ENCODE results near the gene HIPK4.
A peak's percentile ranks its signal among the peaks of the same experiment; 100 is the strongest.

Gene HIPK4

DNA sequence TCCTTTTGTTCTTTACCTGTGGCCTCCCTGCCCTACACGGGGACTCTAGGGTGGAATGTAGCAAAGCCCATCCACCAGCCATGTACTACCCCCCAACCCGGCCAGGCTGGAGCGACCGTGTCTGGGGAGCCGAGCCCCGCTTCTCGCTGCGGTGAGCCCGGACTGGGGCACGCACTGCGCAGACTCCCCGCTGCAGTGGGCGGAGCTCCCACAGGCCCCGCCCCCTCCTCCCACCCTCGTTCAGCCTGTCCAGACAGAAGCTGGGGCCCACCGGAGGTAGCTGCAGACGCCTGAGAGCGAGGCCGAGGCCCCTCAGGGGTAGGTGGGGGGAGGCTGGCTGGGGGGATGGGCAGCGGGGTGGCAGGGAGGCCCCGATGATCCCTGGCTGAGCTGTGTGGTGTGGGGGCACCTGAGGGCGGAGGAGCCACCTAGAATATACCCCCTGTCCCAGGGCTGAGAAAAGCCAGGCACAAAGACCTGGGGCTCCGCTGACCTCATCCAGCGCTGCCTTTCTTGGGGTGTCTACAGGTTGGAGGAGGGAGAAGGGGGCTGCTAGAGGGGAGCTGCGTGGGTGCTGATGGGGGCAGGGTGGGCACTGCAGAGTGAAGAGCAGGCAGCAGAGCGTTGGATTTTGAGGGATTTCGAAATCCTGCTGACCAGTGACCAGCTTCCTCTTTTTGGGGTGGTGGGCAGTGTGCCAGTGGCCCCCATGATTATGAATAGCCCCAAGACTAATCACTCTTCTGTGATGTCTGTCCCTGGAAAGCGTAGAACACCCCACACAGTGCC, 24.2 kb downstream of the HIPK4 start:
- peak; percentile 14 for DNase-seq

- DNase-seq = no peak
These were observed 25.0 kb downstream of the HIPK4 start for GRCh38 chr19:40365010-40365409.

GRCh38 chr19:40363069-40363468, 26.9 kb downstream of the HIPK4 start:
- DNase-seq = no peak

DNA sequence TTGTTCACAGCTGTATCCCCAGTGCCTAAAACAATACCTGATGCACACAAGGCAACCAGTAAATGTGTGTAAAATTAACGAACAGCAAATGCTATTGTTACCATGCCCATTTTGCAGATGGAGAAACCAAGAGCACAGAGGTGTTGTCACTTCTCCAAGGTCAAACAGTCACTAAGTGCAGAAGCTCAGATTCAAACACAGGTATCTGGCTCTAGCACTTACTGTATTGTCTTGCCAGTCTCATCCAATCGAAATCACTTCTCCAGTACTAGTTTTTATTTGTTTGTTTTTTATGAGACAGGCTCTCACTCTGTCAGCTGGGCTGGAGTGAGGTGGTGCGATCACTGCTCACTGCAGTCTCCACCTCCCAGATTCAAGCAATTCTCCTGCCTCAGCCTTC, 27.8 kb downstream of the HIPK4 start:
- DNase-seq = no peak

DNA sequence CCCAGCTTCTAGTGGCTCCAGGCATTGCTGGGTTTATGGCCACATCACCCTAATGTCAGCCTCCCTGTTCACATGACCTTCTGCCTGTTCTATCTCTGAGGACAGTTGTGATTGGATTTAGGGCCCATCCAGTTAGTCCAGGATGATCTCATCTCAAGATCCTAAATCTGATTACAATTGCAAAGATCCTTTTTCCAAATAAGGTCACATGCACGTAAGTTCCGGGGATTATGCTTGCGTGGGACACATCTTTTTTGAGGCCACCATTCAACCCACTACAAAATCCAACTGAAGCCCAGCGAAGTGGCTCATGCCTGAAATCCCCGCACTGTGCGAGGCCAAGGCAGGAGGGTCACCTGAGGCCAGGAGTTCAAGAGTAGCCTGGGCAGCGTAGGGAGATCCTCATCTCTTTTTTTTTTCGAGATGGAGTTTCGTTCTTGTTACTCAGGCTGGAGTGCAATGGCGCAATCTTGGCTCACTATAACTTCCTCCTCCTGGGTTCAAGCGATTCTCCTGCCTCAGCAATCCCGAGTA, 29.2 kb downstream of the HIPK4 start:
- no peak for DNase-seq

- no peak for DNase-seq
These were observed 29.8 kb downstream of the HIPK4 start for GRCh38 chr19:40360020-40360707.

DNA sequence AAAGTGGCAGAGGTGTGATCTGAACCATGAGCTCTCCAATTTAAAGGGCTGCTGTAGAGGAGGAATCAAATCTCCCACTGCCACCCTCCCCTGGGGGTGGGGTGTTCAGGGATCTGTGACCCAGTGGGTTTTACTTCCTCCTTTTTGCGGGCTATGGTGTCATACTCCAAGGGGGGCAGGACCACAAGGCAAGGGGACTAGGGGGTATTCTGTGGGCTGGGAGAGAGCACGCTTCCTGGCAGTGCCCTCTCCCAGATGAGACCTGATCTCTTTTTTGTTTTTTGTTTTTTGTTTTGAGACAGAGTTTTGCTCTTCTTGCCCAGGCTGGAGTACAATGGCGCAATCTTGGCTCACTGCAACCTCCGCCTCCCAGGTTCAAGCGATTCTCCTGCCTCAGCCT, 31.2 kb downstream of the HIPK4 start:
- DNase-seq = no peak

GRCh38 chr19:40357640-40358039, 32.3 kb downstream of the HIPK4 start:
- DNase-seq = no peak

DNA sequence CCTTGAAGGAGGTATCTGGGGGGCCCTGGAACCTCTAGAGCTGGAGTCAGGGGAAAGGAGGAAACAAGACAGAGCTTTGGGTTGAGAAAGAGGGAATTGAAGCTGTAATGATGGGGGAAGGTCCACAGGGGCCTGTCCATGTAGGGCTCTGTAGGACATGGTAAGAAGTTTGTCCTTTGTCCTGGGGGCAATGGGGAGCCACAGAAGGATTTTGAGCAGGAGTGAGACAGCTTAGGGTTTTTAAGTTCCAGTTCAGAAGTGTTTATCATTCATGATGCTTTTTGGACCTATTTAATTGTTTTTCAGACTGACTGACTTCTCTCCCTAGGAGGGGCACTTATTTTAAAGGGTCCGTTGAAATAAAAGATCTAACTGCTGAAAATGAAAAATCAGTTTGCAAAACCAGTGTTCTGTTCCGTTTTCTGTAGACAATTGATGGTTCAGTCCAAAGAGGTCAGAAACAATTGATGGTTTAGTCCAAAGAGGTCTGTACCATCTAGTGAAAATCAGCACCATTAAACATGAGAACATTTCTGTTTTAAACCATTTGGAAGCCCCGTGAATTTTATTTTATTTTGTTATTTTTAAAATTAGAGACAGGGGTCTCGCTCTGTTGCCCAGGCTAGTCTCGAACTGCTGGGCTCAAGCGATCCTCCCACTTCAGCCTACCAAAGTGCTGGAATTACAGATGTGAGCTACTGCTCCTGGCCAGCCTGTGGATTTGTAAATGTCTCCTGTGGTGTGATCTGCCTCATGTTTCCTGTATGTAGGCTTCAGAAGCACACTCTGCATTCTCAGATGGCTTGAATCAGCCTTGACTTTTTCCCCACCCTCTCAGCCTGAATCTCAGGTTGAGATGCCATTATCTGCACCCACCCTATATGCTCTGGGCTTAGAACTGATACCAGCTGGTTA, 33.0 kb downstream of the HIPK4 start:
- DNase-seq = no peak

DNA sequence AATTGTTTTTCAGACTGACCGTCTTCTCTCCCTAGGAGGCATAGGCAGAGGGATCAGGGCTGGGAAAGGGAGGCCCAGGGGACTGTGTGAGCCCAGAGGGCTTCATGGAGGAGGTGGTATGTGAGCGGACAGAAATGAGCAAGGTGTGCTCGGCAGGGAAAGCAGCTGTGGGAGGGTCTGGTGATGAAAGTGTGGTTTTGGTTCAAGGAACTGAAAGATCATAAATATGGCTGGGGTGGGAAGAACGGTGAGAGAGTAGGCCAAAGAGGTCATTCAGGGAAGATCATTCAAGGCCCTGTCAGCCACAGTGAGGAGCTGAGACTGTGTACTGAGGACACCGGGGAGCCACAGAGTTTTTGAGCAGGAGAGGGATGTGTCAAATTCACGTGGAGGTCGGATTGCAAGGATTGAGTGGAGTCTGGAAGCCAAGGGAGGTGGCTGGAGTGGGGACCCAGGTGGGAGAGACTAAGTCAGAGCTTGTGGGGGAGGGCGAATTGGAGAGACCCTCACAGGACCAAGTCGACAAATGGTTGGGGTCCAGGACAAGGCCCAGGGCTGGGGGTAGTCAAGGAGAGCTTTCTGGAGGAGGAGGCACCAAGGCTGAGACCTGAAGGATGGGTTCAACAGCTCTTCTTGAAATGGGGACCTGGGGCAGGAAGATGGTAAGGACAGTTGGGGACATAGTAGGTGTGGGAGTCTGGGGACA, 33.9 kb downstream of the HIPK4 start:
- no peak for DNase-seq

DNA sequence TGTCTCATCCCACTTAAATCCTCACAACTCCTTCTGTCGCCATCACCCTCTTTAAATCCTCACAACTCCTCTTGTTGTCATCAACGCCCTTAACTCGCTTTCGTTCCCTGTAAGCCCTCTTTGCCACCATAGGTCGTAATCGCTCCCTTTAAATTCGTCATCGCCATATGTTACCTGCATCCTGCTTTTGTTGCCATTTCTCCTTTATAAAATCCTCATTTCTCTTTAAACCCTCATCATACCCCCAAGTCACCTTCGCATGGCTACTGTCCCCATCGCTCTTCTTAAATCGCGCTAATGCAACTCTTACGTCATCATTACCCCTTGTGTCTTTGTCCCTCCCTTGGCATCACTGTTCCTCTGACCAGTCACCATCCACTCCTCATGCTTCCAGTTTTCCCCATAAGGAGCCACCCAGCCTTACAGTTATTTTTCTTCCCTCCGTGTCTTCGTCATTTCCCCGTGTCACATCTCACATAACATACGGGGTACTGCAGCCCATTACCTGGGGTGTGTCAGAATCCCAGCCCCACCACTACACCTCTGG, 40.9 kb downstream of the HIPK4 start:
- DNase-seq = no peak

- peak; percentile 97 for DNase-seq
These were observed 41.7 kb downstream of the HIPK4 start, which contains the start of the genes C19orf47 and PLD3 for GRCh38 chr19:40348125-40348913. C19orf47 (minus strand) TSS chr19:40348397; CDS start chr19:40341857, 6,540 bp downstream. PLD3 (plus strand) TSS chr19:40348695; CDS start chr19:40366484, 17,789 bp downstream.

- DNase-seq = no peak
These were observed 45.6 kb downstream of the HIPK4 start for GRCh38 chr19:40344422-40344821.

DNA sequence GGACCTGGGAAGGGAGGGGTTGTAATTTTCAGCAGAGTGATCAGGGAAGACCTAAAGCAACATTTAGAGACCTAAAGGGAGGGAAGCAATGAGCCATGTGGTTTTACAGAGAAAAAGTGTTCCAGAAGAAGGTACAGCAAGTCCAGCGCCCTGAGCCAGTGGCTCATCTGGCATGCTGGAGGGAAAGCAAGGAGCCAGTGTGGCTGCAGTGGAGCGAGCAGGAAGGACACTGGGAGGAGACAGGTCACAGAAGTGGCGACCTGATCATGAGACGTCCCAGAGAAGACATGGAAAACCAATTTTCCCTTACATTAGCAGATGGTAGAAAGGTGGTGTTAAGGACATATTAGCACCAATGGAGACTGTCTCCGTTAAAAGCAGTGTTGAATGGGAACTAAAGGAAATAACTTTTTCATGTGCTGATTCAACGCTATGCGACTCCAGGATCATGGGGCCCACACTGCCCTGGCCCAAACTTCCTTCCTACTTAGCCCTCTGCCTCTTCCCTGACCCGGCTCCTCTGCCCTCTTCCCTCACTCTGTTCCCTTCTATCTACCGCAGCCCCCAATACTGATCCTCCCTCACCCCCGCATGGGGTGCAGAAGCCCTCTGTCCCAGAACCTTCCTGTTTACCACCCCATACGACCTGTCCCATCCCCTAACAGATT, 47.2 kb downstream of the HIPK4 start:
- DNase-seq = no peak

- no peak for DNase-seq
These were observed 48.1 kb downstream of the HIPK4 start for GRCh38 chr19:40341601-40342482.

- DNase-seq = no peak
These were observed 50.8 kb downstream of the HIPK4 start for GRCh38 chr19:40339018-40339728.

DNA sequence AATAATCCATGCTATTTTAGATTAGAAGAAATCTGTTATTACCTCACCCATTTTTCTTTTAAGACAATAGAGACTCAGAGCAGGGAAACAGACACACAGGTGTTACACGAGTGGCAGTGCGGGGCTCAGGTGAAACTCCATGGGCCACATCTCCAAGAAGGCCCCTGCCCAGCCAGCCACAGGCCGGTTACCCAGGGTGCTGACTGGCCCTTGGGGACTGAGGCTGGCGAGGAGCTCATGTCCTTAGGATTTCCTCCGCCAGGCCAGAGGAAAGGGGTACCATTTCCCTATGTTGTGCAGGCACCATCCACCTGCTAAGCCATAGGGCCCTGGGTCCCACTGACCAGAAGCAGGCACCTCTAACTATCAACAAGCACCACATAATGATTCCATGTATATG, 52.4 kb downstream of the HIPK4 start:
- DNase-seq = no peak

- DNase-seq = no peak
These were observed 52.9 kb downstream of the HIPK4 start for GRCh38 chr19:40337107-40337506.

GRCh38 chr19:40336601-40336900, 53.4 kb downstream of the HIPK4 start:
- DNase-seq = no peak

Data from effector CD8-positive, alpha-beta T cell (primary cell).